Activated CD4-positive, alpha-beta T cell treated with anti-CD3 and anti-CD28 coated beads for 24 hours (primary cell): Measurements from ENCODE around the gene ZNF563.
A peak's percentile ranks its signal among the peaks of the same experiment; 100 is the strongest.
"Not testable (repeated sequence)": the region's sequence is repeated elsewhere in the genome, so short reads cannot be mapped to it uniquely, and the experiment has no call there.

Experiments
- DNase-seq, 2 donors: peaks; one replicate each; pipeline ENCODE4 v3.0.0-alpha.2; 2020; ENCODE audit warnings: low read depth in 2 of 2

ZNF563 gene

DNA sequence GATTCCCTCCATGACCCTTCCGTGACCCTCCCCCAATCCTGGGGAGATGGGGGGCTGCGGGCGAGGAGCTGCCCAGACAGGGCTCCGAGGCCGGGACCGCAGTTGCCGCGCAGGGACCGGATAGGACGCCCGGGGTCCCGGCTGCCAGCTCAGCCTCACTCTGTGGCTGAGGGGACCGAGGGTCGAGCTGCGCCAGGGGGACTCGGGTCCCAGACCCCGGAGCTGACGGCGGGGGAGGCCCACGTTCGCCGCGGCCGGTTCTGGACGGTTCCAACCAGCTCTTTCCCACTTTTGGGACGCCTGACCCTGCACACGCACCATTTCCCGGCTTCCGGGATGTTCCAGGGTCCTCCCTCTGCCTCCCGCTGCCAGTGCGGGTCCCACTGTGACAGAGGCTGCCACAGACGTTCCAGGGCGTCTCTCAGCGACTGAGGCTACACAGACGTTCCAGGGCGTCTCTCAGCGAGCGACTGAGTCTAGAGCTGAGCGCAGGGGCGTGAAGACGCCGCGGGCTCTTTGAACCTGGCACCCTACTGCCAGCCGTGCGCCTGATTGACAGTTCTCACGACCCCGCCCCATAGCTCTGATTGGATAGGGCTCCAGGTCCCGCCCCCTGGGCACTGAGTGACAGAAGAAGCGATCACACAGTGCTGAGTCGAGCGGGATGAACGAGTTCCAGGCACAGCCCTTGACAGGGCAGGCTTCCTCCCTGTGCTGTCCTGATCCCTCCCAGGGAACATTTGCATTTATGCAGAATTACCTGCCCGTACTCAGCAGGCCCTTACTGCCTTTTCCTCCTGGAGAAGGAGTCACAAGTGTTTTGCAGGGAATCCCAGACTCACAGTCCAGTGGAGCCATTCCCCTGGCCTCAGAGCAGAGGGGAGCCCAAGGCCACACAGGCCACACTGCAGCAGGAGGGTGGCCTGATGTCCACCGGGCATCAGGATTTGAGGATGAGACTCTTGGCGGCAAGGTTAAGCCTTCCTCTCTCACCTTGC is at the start of gene ZNF563:
Gene ZNF563 (minus strand): TSS at position 472 of the 998 bp plus-strand sequence. CDS start 151 bp downstream, at position 321.
- DNase-seq, result peak; percentile 98

- no peak for DNase-seq
These were observed 47.0 kb upstream of the ZNF563 start for GRCh38 chr19:12380444-12380737.

- DNase-seq, result no peak
These were observed 46.5 kb upstream of the ZNF563 start for GRCh38 chr19:12379732-12380443.

GRCh38 chr19:12374026-12374425 is 40.6 kb upstream of the ZNF563 start:
- DNase-seq, result no peak

DNA sequence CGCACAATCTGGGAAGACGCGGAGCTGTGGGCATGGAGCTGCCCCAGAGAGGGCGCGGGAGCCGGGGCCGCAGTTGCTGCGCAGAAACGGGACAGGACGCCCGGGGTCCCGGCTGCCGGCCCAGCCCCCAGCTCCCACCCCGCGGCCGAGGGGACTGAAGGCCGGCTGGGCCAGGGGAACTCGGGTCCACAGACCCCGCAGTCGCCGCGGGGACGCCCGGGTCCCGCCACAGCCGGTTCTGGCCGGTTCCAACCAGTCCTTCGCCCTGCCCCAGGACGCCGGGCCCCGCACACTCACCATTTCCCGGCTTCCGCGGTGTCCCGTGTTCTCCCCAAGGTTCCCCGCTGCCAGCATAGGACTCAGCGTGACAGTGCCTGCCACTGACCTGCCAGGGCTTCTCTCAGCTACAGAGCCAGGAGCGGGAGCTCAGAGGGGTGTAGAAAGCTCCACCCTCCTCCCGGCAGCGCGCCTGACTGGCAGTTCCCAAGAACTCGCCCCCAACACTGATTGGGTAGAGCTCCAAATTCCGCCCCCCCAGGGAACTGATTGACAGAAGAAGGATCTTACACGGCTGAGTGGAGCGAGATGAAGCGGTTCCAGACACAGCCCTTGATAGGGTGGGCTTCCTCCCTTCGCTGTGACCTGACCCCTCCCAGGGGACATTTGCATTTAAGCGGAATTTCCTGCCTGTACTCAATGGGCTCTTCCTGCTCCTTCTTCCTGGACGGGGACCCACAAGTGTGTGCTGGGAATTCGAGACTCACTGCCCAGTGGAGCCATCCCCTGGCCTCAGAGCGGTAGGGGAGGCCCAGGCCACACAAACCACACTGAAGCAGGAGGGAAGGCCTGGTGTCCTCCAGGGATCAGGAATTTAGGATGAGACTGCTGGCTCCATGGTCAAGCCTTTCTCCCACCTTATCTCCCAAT is 32.1 kb upstream of the ZNF563 start, which contains the start of gene ZNF442:
Gene ZNF442 (minus strand): TSS at position 448 of the 927 bp plus-strand sequence. CDS start 2,052 bp downstream, outside the sequence.
- DNase-seq, result peak; percentile 76 to 82

DNA sequence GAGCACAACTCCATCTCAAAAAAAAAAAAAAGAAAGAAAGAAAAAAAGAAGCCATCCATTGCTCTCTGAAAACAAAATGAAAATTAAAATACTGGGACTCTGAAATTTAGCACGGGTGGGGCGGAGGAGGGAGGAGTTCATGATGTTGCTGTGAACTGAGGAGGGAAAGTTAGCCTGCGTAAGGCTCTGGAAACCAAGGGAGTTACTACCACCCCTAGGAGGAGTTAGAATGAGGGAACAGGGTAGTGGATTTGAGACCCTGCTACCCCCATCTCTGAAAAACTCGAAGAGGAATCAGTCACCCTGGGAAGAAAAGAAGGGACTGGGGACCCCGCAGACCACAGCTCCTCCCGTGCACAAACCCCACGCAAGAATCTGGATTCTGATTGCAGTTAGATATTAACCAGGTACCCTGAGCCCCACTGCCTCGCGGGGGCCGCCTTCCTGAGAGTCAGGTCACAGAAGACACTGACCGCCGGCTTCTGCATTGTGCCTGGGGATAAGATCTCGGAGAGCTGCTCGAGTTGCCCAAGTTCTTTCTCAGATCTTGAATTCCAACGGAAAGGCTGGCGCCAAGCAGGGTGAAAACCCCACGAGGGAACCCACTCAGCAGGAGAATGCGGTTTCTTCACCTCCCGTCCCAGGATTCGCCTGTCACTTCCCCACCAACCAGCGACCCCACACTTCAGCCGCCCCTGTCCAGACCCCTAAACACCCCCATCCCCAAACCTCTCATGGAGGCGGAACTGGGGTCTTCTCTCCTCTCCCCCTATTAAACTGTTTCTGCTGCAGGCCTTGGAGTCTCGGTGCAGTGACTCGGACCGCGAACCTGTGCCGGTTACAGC is 31.2 kb upstream of the ZNF563 start:
- DNase-seq, result no peak

DNA sequence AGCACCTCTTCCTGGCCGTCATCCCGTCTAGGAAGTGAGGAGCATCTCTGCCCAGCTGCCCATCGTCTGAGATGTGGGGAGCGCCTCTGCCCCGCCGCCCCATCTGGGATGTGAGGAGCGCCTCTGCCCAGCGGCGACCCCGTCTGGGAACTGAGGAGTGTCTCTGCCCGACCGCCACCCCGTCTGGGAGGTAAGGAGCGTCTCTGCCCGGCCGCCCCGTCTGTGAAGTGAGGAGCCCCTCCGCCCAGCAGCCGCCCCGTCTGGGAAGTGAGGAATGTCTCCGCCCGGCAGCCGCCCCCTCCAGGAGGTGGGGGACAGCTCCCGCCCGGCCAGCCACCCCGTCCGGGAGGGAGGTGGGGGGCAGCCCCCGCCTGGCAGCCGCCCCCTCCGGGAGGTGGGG is 28.8 kb upstream of the ZNF563 start:
- DNase-seq, result not testable (repeated sequence)

GRCh38 chr19:12353375-12353774 is 19.9 kb upstream of the ZNF563 start:
- no peak for DNase-seq

DNA sequence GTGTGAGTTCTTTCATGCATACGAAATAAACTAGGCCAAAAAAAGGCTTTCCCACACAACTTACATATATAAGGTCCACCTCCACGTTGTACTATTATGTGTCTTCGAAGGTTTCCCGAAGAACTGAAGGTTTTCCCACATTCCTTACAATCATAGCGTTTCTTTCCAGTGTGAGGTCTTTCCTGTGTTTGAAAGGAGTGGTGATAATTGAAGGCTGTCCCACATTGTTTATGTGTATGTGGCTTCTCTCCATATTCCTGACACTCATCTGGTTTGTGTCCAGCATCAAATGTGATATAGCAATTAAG is 17.4 kb upstream of the ZNF563 start:
- no peak for DNase-seq

GRCh38 chr19:12350185-12350889 is 16.9 kb upstream of the ZNF563 start:
- no peak for DNase-seq

DNA sequence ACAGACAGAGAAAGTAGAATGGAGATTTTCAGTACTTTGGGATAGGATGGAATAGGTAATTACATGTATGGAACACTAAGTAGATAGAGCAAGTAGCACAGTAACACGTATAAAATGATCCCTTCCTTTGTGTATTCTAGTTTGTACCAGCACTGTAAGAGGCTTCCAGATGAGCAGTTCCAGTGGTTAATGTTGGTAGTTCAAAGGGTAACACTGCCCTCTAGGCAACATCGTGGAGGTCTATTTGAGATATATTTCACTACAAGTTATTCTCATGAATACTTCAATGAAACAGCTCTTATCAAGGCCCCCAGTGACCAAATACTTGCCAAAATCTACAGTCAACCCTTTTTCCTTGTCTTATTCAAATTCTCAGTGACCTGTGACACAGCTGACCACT is 13.5 kb upstream of the ZNF563 start:
- no peak for DNase-seq

DNA sequence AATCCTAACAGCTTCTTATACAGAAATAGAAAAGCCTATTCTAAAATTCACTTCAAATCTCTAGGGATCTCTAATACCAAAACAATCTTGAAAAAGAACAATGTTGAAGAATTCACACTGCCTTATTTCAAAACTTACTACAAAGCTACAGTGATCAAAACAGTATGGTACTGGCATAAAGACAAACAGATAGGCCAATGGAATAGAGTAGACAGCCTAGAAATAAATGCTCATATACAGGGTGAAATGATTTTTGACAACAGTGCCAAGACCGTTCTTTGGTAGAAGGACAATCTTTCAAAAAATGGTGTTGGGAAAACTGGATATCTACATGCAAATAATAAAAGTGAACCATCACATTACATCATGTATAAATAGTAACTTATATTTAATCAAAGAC is 11.8 kb upstream of the ZNF563 start:
- no peak for DNase-seq

- peak; percentile 53 to 58 for DNase-seq
These were observed 2.1 kb downstream of the ZNF563 start for GRCh38 chr19:12331211-12331941.

GRCh38 chr19:12330340-12330739 is 3.1 kb downstream of the ZNF563 start:
- DNase-seq, result no peak

- no peak for DNase-seq
These were observed 7.7 kb downstream of the ZNF563 start for GRCh38 chr19:12325690-12326089.

- no peak for DNase-seq
These were observed 14.5 kb downstream of the ZNF563 start for GRCh38 chr19:12318782-12319413.

DNA sequence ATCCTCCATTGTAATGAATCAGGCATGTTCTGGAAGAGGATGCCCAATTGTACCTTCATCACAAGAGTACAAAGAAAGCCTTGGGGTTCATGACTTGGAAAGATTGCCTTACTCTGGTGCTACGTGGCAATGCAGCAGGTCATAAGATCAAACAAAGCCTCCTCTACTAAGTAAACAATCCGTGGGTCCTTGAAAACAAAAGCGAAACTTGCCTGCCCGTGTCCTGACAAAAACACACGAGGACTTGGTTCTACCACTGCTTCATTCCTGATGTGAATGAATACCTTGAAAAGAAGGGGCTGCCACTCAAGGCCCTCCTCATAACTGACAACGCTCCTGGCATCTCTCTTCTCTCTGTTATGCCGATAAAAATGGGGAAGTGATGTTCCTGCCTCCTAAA is 18.9 kb downstream of the ZNF563 start:
- DNase-seq, result no peak

GRCh38 chr19:12308891-12309290 is 24.5 kb downstream of the ZNF563 start:
- not testable (repeated sequence) for DNase-seq

DNA sequence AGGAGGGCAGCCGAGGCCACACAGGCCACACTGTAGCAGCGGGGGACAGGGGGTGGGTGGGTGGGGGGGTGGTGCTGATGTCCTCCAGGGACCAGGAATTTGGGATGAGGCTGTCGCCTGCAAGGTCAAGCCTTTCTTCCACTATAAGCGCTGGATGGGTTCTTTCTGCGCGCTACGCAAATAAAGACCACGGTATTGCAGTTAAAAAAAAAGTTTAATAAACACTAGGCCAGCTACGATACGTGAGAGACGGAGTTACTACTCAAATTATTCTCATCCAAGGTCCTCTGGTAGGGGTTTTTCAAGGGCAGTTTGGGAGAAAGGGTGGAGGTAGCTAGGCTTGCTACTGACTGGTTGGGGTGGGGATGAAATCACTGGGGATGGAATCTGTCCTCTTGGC is 38.2 kb downstream of the ZNF563 start:
- DNase-seq, result no peak
